ENCODE data around the gene RAB36. TPM values are rescaled to one million over a fixed set of nuclear protein-coding genes. Genes with fewer than 3 reads are reported as not detected.

RAB36 gene
- total RNA-seq, 4 donors from 2014 or later = 8.8 to 28.7 (median 14.7) TPM

DNA sequence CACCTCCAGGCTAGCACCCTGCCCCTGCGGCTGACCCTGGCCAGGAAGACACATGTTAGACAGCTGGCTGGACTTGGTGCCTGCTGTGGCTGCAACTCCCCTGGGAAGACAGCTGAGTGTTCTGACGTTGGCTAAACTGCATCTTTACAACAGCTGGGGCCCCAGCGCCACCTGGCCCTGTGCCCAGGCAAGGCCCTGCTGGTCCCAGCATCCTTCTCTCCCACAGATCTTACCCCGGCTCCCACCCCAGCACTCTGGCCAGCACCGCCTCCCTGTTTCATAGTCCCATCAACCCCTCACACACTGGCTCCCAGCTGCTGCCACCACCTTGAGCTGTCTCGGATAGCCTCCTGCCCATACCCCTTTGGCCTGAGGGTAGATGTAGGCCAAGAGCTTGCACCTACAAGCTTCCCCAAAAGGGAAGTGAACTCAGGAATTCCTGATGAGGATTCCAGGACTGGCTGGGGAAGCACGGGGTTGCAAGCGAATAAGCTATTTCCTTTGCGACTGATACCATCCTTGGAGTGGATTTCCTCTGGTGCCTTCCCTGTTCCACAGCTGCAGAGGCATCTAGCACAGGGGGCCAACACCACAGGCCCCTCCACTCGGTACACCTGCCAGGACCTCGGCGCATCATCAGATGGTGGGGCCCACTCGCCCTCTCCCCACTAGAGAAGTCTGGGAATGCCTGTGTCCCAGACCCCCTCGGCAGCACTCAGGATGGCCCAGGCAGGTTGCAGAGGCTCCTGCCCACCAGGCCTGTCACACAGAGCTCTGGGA lies 32.0 kb upstream of the RAB36 start:
- Histone ChIP-seq H3K4me1 (no peaks in the 10 kb centered on the region), H3K27me3 (no peaks in the 10 kb centered on the region), H3K9me3 (no peaks in the 10 kb centered on the region), H3K36me3 (no peaks in the 10 kb centered on the region), H3K27ac (no peak overlapping the region), H3K4me3 (no peak overlapping the region)
- TF ChIP-seq POLR2A (IDR thresholded peaks at IDR 0.05) = no peak
- TF ChIP-seq, protein P1, sequence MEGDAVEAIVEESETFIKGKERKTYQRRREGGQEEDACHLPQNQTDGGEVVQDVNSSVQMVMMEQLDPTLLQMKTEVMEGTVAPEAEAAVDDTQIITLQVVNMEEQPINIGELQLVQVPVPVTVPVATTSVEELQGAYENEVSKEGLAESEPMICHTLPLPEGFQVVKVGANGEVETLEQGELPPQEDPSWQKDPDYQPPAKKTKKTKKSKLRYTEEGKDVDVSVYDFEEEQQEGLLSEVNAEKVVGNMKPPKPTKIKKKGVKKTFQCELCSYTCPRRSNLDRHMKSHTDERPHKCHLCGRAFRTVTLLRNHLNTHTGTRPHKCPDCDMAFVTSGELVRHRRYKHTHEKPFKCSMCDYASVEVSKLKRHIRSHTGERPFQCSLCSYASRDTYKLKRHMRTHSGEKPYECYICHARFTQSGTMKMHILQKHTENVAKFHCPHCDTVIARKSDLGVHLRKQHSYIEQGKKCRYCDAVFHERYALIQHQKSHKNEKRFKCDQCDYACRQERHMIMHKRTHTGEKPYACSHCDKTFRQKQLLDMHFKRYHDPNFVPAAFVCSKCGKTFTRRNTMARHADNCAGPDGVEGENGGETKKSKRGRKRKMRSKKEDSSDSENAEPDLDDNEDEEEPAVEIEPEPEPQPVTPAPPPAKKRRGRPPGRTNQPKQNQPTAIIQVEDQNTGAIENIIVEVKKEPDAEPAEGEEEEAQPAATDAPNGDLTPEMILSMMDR (IDR thresholded peaks at IDR 0.05) = no peak
- DNase-seq = no peak
- intact Hi-C loops (cut with DNase I; ENCODE audit: low total_unique reads) = no loop called here

DNA sequence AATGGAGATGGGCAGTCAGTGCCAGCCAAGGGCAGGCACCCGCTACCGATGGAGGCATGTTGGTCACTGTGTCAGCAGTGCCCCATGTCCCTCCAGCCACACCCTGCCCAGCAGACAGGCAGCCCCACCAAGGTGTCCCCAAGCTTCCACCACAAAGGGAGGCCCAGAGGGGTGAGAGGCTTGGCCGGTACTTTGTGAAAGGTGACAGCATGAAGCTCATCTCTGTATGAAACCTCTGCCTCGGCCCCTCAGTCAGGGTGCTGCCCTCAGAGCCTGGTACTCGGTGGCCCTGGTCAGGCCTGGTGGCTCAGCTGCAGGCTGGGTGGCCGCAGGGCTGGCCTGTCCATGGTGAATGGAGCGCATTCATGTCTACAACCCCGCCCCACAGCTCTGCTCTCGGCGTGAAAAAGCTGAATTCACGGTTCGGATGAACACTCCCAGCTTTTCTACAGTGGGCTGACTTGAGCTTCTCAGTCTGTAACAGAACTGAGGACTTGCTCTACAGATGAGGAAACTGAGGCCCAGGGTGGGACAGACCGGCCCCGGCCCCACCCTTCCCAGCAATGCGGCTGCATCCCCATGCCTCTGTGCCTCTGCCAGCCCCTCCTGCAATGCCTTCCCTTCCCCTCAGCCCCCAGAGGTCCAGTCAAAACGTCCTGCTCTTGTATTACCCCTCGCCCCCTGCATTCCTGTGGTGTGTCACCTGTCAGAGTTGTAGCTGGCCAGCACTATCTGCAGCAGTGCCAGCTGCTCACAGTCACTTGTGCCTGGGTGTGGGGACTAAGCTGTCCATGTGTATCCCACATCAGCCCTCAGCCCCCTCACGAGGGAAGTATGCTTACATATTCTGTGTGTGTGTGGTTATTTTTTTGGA lies 31.2 kb upstream of the RAB36 start:
- no peak for TF ChIP-seq POLR2A (IDR thresholded peaks at IDR 0.05)
- TF ChIP-seq, protein P1 (IDR thresholded peaks at IDR 0.05) = no peak
- no peak overlapping the region for H3K4me3 ChIP-seq
- no peaks in the 10 kb centered on the region for H3K4me1 ChIP-seq
- intact Hi-C loops (cut with DNase I; ENCODE audit: low total_unique reads) = no loop called here
- H3K36me3 ChIP-seq = no peaks in the 10 kb centered on the region
- H3K27ac ChIP-seq = no peak overlapping the region
- H3K27me3 ChIP-seq = no peaks in the 10 kb centered on the region
- no peak for DNase-seq
- H3K9me3 ChIP-seq = no peaks in the 10 kb centered on the region

DNA sequence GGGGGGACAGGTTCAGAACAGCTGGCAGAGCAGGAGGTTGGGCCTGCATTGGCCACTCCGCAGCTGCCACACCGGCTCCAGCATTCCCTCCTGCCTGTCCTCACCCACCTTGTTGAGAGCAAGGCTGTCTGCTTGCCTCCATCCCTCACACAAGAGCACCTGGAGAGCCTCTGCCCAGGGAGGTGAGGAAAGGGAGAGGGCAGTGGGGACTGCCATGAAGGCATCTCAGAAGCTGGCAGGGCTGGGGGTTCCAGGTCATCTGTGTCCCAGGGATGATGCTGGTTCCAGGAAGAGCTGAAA lies 30.6 kb upstream of the RAB36 start:
- DNase-seq = no peak
- TF ChIP-seq POLR2A (IDR thresholded peaks at IDR 0.05) = no peak
- TF ChIP-seq, protein P1 (IDR thresholded peaks at IDR 0.05) = no peak
- intact Hi-C loops (cut with DNase I; ENCODE audit: low total_unique reads) = no loop called here

DNA sequence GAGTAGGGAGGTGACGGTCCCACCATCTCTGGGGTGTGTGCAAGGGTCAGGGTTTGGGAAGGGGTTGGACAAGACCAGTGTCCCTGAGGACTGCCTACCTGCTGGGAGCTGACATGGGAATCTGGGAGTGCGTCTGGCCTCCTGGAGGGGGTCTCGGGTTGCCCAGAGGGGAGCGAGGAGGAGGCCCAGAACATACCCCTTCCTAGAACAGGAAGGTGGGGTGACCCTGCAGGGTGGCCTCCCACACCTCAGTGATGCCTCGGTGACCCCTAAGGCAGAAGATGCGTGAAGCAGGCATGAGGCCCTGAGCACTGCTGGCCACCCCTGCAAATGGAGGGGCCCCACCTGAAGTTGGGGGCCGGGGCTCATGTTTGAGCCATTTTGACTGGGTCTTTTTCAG lies 29.9 kb upstream of the RAB36 start:
- DNase-seq = no peak
- intact Hi-C loops (cut with DNase I; ENCODE audit: low total_unique reads) = no loop called here

More for the DNA sequence above, 30.6 kb upstream of the RAB36 start:
- Histone ChIP-seq H3K9me3 (no peaks in the 10 kb centered on the region), H3K27me3 (no peaks in the 10 kb centered on the region), H3K36me3 (no peaks in the 10 kb centered on the region), H3K27ac (no peak overlapping the region), H3K4me1 (no peaks in the 10 kb centered on the region), H3K4me3 (no peak overlapping the region)

More for the DNA sequence above, 29.9 kb upstream of the RAB36 start:
- Histone ChIP-seq H3K4me1 (no peaks in the 10 kb centered on the region), H3K9me3 (no peaks in the 10 kb centered on the region), H3K27me3 (no peaks in the 10 kb centered on the region), H3K4me3 (no peak overlapping the region), H3K36me3 (no peaks in the 10 kb centered on the region), H3K27ac (no peak overlapping the region)
- TF ChIP-seq, protein P1 (IDR thresholded peaks at IDR 0.05) = no peak
- no peak for TF ChIP-seq POLR2A (IDR thresholded peaks at IDR 0.05)
